ENCODE data around the gene PREP.
A peak's percentile ranks its signal among the peaks of the same experiment; 100 is the strongest.

PREP gene

DNA sequence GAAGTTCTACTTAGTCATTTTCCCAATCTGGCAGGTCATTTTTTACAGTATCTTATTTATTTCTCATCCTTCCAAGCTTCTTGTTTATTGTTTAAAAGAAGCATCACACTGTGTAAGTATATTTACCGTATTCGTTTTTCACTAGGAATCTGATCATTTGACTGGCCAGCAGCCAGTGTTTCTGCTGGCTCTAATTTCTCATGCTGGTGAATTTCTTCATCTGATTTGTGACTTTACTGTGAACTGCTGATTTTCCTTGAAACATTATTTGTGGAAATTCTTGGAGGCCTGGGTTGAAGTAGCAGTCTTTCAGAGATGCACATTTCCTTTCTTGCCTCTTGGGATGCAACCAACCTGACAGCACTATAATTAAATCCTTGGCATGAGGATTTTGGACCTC is 65.9 kb downstream of the PREP start:
- DNase-seq, result no peak

DNA sequence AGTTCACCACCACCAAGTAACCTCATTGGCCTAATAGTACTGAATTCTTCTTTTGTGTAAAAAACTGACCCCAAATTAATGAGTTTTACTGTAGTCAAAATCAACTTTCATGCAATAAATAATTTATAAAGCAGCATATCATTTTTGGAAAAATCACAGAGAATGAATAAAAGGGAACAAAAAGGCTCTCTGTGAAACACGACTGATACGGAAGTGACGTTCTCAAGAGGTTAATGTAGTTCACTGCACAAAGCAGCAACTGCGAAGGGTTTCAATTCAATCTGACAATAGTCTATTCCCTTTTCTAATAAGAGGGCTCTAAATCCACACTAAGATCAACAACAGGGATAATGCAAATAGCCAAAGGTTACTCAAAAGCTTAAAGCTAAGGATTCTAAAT is 70.3 kb downstream of the PREP start:
- no peak for DNase-seq

DNA sequence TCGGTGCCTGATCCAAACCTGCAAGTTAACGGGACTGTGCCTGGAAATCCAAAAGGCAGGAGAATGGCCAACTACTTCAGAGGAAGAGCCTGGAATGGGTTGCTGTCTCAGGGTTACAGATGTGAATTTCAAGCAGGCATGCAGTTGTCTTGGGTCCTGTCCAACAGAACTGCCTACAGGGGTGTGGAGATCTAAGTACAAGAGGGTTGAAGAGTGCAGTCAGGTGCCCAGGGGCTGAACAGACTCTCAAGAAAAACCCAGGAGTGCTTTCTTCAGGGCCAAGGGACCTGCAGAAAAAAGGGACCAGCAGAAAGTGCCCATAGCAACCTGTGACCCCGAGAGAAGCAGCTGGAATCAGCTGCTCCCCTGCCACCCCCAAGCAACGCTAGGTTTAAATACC is 71.0 kb downstream of the PREP start:
- no peak for DNase-seq

DNA sequence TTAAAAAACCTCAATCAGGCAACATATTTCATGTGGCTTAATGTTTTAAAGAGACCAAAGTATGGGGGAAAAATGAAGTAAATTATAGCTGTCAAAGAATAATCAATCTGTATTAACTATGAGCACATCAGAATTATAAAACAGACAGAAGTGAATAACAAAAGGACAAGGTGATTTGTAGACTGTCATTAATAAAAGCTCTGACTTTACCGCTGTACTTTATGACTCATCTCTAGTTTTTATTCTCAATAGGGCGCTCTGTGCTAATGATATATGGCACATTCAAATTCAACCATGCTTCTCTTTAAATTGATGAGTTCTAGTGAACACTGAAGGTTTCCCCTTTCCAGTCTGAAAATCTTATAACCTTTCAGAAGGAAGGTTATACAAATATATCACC is 72.0 kb downstream of the PREP start:
- no peak for DNase-seq

DNA sequence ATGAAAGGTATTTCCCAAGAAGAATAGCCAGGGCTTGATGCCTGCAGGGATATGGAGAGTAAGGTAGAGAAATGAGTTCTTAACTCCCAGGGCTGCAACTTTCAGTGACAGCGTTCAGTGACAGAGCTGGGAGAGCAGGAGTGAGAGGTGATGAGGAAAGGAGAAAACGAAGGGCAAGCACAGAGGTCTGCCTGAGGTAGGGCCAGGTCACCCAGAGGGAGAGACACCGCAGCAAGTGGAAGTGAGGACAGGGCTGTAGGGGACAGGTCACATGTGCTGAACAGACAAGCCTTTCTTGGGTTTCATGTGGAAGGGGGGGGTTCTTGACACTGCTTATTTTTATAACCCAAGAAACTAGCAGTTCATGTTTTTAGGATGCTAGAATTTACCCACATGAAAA is 72.5 kb downstream of the PREP start:
- DNase-seq, result no peak

DNA sequence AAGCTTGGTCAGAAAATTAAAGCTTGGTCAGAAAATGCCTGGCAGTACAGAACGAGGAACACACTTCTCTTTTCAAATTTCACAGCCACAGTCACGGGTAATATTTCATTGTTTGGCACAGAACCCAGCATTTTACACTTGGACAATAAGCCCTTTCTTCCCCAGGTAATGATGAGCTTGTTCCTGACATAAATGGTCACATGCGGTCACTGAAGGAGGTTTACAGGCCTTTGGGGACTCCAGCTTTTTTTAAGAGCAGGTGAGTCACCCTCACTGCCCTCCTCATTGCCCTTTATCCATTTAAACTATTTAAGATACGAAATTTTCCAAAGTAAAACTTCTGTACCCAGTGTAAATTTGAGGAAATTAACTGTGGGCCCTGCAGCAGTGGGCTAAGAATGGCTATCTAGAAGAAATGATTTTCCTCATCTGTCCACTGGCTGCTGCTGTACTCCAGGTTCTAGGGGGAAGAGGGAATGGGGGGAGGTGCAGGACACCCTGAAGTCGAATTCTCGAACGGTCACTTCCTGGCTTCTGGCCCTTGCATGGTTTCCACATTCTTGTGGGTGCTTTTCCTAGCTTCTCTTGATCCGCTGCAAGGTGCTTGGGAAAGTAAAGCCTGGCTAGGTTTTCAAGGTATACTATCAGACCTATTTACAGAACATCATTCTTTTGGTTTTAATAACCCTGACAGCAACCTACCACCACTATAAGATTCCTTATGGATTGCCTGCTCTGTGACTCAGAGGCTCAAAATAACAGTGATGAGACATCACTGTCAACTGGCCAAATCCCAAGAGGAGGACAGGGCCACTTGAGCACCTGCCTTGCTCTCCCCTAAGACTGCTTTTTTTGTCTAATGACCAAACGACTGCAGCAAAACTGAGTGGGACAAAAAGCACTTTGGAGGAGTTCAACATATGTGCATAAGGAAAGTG is 75.8 kb downstream of the PREP start:
- no peak for DNase-seq

DNA sequence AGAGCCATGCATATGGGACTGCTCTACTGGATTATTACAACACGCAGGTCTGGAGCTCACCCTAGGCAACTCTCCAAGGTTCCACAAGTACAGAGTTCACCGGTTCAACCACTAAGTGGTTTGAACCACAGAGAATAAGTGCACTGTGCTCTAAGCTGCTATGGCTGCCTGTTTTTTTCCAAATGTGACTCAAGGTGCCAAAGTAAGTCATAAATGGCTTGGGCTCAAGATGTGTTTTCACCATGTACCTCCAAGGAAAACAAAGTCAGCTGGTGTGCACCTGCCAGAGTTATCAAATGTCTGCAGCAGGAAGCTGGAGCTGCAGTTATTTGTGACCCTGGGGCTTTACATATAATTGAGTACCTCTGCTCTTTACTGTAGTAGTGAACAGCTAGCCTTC is 76.7 kb downstream of the PREP start:
- no peak for DNase-seq

DNA sequence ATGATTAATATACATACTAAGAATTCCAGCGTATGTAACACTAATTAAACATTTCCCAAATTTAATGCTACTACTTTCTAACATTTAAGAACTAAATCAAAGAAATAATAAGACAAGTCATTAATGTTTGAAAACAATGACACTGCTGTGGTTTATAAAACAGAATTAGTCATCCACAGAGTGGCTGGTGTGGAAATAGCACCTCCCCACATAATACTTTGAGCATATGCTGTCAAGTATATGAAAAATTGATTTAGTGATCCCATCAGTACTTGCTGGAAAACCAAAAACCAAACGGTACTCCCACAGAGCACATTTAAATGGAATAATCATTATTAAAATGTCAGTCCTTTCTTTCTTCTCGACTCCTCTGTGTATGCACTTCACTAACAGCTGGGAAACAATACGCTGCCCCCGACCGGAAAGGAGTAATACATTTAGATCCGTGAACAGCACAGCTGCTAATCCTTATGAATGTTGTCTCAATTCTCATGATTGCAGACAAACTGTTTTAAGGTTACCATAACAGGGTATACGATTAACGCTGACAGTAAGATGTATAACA is 78.4 kb downstream of the PREP start:
- DNase-seq, result no peak

DNA sequence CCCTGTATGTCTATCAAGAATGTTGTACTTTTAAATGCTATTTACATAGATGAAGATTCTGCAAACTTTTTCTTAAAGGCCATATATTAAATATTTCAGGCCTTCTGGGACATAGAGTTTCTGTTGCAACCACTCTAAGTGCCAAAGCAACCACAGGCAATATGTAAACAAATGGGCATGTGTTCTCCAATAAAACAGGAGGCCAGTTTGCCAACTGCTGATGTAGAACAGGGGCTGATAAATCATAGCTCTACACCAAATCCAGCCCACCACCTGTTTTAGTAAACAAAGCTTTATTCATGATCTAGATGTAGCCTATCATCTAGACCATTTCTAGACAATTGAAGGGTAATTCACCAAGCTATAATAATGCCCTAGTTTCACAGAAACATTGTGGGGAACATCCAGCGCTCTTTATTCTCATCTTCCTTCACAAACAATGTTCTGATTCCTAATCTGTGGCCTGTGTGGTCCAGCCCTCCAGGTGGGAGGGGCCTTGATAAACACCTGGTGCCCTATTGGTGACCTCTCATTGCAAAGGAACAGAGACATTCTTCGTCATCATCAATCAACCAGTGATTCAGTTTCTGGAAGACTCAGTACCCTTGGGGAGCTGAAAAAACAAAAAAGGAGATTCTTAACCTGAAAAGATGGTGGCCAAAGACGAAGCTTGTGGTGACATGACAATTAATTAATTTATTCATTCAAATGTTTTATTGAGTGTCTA is 80.2 kb downstream of the PREP start:
- no peak for DNase-seq

DNA sequence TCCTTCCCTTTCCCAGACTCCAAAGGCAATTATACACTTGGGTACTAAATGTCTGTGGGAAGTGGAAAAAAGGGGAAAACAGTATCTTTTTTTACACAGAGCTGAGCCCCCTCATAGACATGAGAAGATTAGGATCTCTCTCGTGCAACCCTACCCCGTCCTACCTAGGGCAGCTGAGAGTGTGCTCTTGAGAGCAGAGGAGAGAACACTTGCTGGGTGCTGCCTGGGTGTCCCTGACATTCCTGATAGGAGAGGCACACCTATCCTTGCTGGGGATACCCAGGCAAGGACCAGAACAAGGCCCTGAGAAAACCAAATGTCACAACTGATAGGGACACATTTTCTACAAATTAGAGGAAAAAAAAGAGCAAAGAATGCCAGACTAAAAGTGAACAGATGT is 81.2 kb downstream of the PREP start:
- no peak for DNase-seq

DNA sequence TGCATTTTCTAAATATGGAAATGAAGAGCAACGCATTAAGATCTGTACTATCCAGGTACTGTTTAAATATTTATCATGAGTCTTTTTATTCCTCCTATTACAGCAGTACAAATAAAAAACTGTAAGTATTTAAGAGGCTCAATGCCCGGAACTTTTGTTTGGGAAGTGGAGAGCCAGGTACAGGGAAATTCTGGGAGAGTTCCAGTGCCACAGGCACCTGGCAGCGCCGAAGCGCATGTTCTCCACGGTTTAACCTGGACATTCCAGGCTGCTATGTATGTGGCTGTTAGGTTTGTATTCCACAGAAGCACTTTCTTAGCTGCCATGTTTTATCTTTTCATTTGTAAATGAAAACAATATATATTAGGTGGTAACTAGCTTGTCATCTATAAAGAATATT is 81.7 kb downstream of the PREP start:
- DNase-seq, result no peak

DNA sequence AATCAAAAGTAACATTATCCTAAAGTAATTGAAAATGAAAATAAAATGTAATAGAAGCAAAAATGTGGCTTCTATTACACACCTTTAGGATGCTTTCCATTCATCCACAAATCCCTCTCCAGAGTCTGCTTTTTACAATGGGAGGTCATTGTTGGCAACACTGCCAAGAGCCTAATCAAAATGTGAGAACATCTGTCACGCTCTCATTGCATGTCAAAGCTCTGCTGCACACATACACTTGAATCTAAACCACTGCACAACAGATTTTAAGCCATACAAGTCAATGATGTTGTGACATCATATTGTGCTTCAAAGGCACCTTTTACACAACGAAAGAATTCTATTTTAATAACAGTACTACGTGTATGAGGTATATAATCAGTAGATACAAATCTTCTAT is 82.1 kb downstream of the PREP start:
- DNase-seq, result no peak

DNA sequence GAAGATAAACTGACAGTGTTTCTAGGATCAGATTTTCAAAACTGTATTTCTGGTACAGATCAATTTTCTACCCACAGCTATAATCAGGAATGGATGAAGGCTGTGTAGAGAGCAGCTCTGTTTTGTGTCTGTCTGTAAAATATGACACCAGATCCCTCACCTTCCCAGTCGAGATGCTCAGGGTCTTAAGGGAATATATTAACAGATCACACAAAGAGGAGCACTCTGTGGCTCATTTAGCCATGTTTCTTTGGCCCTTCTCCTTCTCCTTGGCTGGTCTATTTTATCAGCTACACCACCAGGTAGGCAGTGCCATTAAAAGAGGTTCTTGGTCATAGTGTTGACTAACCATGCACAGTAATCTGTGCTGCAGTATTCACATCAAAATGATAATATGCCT is 82.6 kb downstream of the PREP start:
- DNase-seq, result no peak

DNA sequence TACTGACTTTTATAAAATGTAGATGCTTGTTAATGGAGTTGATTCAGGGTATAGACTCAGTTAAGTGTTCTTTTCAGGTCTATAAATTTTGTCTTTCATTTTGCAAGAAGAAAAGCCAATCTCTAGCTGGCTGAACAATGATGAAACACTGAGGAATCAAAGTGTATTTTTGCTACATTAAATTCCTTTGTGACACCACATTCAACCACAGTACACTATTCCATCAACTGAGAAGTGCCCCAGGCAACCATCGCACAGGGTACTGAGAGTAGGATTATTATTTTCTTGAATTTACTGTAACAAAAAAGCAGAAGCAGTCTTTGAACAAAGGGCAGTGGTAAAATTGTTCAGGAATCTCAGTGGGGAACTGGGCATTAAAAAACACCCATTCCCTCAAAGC is 83.6 kb downstream of the PREP start:
- no peak for DNase-seq

DNA sequence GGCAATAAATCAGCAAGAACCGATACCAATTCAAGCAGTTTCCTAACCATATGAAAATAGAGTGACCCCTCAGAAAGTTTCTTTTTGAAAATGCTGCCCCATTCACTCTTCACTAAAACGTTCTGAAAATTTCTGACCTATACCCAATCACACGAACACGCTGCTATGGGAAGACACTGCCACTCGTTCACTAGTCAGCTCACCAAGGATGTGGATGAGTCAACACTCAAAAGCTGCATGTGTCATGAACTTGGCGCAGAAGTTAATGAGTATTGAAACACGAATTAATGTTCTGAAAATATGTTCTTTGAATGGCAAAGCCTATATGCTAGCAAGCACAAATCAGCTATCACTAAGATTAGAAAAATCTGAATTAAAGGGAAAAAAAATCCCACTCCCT is 84.2 kb downstream of the PREP start:
- DNase-seq, result no peak

DNA sequence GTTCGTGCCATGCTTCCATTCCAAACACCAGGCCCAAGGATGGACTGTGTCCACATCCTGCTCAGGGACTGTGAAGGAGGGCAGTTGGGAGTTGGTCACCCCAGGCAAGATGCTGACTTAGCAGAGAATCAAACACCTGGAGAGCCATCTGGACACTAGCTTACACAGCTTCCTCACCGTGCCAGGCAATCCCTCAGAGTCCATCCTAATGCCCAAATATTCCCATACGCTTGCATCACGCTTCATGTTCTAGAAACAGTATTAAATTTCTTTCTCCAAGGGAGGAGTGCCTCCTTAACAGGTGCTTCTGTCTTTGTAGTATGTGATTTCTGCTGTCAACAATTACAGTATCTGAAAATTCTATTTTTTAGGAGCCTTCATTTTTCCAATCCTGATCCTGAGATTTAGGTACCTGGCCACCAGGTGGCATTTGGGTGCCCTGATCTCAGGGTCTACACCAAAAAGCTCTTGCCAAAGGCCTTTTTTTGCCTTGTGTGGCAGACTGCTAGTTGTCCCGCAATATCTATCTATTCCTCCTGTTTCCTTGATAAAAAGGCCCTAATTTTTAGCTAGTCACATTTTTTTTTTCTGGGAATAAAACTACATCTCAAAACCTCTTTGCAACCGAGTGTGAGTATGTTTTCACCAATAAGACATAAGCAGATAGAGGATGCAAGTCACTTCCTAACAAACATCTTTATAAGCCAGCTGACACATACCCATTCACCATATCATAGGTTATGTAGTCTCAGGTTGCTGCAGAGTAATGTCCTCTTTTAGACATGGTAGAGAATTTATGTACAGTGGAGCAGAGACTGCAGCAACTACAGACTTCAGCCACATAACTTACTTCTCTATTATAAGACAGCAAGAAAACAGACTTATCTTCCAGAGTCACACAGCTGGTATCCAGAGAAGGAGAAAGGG is 85.0 kb downstream of the PREP start:
- peak; percentile 17 for DNase-seq

DNA sequence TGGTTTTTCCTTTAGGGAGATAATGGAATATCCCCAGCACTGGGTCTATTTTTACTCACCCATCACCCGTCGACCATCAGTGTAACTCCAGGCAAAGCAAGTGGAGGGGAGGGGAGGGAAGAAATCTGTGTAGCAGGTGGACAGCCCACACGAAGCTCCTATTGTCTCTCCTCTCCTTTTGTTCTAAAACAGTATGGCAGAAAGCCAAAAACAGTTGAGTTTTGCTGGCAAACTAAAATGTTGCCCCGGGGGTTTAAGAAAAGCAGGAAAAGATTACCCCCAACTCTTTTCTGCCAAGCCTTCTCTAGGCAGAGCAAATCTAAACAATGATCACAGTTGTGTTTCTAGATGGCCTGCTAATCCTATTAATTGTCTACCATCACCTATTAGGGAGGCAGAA is 89.7 kb downstream of the PREP start:
- DNase-seq, result no peak

DNA sequence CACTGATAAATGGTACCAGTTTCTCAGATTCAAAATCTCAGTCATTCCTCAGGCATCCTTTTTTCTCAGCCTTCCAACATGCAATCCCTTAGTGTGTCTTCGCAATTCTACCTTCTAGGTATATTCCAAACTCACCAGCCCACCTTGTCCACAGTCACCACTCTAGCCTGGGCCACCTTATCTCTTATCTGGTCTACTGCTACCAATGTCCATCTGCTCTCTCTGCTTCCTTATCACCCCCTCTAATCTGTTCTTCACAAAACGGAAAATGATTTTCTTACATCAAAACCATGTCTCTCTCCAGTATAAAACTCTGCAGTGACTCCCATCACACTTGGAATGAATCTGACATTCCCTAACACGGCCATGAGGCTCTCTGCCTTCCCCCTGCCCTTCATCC is 91.9 kb downstream of the PREP start:
- no peak for DNase-seq

DNA sequence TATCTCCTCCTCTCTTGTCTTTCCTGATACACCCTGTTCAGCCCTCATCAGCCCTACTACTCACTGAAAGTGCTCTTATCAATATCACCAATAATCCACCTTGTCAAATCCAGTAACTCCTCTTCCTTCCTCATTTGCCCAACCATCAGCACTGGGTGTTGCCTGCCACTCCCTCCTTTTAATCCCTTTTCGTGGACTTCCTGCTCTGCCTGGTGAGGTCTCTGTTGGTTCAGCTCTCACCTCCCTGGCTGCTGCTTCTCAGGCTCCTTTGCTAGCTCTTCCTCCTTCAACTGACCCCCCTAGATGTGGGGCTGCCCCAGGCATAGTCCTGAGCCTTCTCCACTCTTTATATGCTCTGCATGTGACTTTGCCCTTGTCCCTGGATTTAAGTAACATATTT is 92.5 kb downstream of the PREP start:
- peak; percentile 30 for DNase-seq

DNA sequence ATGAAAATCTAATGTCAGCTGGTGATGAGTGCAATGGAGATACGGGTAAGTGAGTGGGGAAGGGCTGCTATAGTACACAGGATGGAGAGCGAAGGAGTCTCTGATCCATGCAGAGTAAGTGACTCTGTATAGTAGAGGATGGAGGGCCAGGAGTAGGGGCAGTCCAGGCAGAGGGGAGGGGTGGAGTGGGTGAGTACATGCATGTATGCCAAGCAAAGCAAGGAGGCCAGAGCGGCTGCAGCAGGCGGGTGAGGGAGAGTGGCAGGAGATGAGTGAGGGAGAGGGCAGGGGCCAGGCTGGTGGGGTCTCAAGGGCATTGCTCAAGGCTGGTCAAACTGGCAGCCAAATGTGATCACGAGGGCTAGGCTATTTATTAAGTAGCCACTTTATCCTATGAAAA is 94.0 kb downstream of the PREP start:
- DNase-seq, result no peak

DNA sequence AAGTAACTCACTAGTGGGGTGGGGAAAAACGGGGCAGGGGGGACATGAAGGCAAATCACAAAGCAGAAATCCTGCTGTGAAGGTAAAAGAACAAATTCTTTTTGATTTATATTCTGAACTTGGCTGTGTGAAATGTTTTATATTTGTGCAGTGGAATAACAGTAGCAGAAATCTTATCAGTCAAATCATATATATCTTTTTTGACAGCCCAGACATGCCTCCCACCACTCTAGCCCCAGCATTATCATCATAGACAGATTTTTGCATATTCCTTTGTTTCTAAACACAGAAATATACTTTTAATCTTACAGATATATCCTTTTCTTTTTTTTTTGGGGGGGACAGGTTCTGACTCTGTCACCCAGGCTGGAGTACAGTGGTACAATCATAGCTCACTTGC is 97.4 kb downstream of the PREP start:
- DNase-seq, result no peak

DNA sequence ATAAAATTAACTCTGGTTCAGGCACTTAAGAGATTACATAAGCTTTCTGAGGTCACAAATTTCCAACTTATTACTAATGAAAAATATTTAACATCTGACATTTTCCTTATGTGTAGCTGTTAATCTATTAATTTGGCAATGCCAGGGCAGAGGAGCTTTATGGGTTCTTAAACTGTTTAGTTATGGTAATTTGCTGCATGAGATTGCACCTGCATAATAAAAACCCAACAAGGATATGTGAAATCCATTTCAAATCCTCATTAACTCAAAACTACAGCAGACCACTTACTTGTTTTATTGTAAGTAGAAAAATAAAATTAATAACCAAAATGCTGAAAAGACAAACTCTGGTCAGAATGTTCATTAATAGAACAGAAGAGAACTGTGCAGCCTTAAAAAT is 98.1 kb downstream of the PREP start:
- no peak for DNase-seq

DNA sequence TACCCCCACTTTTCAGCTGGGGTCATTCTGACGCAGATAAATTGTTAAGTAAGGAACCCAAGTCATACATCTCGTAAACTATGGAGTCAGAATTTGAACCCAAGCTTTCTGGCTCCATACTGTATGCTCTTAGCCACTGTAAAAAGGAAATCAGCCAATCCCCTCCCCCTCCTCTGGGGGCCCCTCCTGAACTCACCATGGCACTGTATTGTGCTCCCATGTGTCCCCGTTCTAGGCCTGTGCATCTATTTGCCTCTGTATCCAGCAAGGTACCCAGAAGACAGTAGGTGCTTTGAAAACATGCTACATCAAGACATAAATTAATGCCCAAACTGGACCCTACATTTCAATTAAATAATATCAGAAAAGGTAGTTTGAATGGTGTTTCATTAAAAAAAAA is 98.5 kb downstream of the PREP start:
- no peak for DNase-seq
